DOHH2 (cell line): ENCODE data around the gene CHCHD6.

Source experiments
- CTCF ChIP-seq: fragments of 200-600 bp; sonication (generic); IDR thresholded peaks from one replicate; pipeline ENCODE4 v1.5.1; 2014; ENCODE audit warnings: antibody characterized with exemption, mild to moderate bottlenecking, low read depth, low read length; ENCODE audit not compliant: poor library complexity, severe bottlenecking
- EZH2phosphoT487 ChIP-seq: fragments of 200-600 bp; sonication (generic); IDR thresholded peaks from 2 replicates; pipeline ENCODE4 v1.6.1; 2017; ENCODE audit warnings: borderline replicate concordance, mild to moderate bottlenecking, antibody characterized with exemption, low read length, moderate library complexity, mixed read lengths

DNA sequence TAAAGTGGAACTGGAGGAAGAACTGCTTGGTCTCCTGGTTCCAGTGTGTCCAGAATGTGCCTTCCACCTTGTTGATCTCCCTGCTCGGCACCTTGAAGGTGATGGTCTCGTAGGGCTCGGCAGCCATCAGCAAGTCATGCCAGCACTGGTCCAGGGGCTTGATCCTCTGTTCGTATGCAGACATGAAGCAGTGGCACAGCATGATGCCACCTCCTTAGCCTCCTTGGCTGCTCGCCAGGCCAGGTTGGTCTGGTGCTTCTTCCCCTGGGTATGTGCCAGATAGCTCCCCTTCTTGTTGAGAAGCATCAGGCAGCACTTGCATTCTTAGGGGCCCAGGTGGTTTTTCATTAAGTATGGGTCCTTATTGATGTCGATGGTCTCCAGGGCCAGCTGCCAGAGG, 31.3 kb upstream of the CHCHD6 start:
- TF ChIP-seq CTCF: no peak
- no peak for TF ChIP-seq EZH2phosphoT487
